Measurements from ENCODE around the gene MEGF10.

MEGF10 gene

GRCh38 chr5:127445328-127445727 is 154.7 kb downstream of the MEGF10 start:
- DNase-seq = no peak

- no peak for DNase-seq
These were observed 156.0 kb downstream of the MEGF10 start for GRCh38 chr5:127446626-127447025.

- no peak for DNase-seq
These were observed 157.2 kb downstream of the MEGF10 start for GRCh38 chr5:127447827-127448226.

- no peak for DNase-seq
These were observed 159.4 kb downstream of the MEGF10 start for GRCh38 chr5:127450046-127450445.

- DNase-seq = no peak
These were observed 160.5 kb downstream of the MEGF10 start for GRCh38 chr5:127451096-127451495.

- no peak for DNase-seq
These were observed 162.0 kb downstream of the MEGF10 start for GRCh38 chr5:127452626-127453025.

- peak in 1 of 3 donors; percentile 1 for DNase-seq
These were observed 180.6 kb downstream of the MEGF10 start for GRCh38 chr5:127471211-127471610.

GRCh38 chr5:127472700-127473099 is 182.1 kb downstream of the MEGF10 start:
- DNase-seq = no peak

- DNase-seq = no peak
These were observed 195.9 kb downstream of the MEGF10 start for GRCh38 chr5:127486471-127486870.

GRCh38 chr5:127492854-127493738 is 202.5 kb downstream of the MEGF10 start:
- peak; percentile 27 to 59 (median 54) for DNase-seq

- DNase-seq = no peak
These were observed 208.0 kb downstream of the MEGF10 start for GRCh38 chr5:127498548-127498947.

GRCh38 chr5:127505905-127506304 is 215.3 kb downstream of the MEGF10 start:
- peak in 2 of 3 donors; percentile 25 to 54 for DNase-seq

GRCh38 chr5:127506616-127507015 is 216.0 kb downstream of the MEGF10 start:
- no peak for DNase-seq

GRCh38 chr5:127508644-127509373 is 218.2 kb downstream of the MEGF10 start:
- DNase-seq = no peak

Measured in suppressor macrophage treated with lipopolysaccharide for 1 hour (primary cell).